GM10248 (cell line): Measurements from ENCODE around the gene ADCY4.

Experiments used
- CTCF ChIA-PET: fragments of 300-600 bp; sonication (Branson Sonifier 250); formaldehyde crosslinking; extraction: SDS; loops from one replicate; lab custom pipeline; 2021; ENCODE audit warnings: antibody characterized with exemption; lab: Yijun Ruan, JAX
- POLR2A ChIA-PET: fragments of 350-650 bp; sonication (Branson Sonifier 250); formaldehyde crosslinking; extraction: SDS; loops from one replicate; lab custom pipeline; 2020; ENCODE audit warnings: antibody characterized with exemption; lab: Yijun Ruan, JAX
- DNase-seq: peaks from one replicate; pipeline ENCODE4 v3.0.0; 2012; ENCODE audit errors: extremely low spot score
- TF ChIP-seq, protein P1 (sequence below): IDR thresholded peaks from 2 replicates; pipeline ENCODE4 v1.5.1; 2012; ENCODE audit warnings: mild to moderate bottlenecking, low read depth; ENCODE audit errors: extremely low read depth, missing control alignments, control extremely low read depth

Gene ADCY4

DNA sequence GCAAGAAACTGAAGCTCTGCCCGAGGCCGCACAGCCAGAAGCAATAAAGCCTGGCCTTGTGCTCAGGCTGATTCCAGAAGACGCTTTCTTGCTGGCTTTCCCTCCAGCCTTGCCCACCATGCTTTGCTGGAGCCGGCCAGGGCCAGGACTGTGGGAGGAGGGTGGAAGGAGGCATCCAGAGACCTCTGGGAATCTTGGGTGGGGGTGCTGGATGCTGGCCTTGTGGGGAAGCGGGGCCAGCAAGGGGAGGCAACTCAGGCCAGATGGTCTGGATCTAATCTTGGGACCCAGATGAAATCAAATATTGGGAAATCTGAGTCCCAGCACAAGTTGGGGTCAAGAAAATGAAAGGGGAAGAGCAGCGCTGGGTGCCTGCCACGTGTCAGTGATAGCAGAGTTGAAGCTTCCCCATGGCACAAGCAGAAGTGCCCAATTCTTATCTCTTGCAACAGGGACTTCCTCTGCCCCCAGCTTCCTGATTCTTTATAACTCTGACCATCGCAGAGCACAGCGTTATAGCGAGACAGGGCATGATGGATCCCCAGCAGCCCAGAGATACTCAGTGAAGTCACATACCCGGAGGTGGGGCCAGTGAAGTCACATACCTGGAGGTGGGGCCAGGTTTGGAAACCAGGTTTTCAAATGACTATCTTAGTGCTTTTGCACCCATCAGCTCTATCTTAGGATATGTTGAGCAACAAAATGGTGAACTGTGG, 57.1 kb downstream of the ADCY4 start:
- POLR2A ChIA-PET: interaction anchor here (0.8 kb wide), 1 partner anchor 17 kb away, joined by 3 read pairs; no protein-coding TSS in a partner anchor
- no peak for DNase-seq
- CTCF ChIA-PET: interaction anchor here (1.2 to 6.1 kb wide), 5 partner anchors 13 to 154 kb away, joined by 3 to 42 read pairs (median 15); partner anchors contain the start of genes CIDEB and TINF2
- TF ChIP-seq, protein P1, sequence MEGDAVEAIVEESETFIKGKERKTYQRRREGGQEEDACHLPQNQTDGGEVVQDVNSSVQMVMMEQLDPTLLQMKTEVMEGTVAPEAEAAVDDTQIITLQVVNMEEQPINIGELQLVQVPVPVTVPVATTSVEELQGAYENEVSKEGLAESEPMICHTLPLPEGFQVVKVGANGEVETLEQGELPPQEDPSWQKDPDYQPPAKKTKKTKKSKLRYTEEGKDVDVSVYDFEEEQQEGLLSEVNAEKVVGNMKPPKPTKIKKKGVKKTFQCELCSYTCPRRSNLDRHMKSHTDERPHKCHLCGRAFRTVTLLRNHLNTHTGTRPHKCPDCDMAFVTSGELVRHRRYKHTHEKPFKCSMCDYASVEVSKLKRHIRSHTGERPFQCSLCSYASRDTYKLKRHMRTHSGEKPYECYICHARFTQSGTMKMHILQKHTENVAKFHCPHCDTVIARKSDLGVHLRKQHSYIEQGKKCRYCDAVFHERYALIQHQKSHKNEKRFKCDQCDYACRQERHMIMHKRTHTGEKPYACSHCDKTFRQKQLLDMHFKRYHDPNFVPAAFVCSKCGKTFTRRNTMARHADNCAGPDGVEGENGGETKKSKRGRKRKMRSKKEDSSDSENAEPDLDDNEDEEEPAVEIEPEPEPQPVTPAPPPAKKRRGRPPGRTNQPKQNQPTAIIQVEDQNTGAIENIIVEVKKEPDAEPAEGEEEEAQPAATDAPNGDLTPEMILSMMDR: no peak

- ChIA-PET CTCF (interaction anchor here (1.4 to 5.7 kb wide), 4 partner anchors 20 to 61 kb away, joined by 3 to 26 read pairs (median 10); partner anchors contain the start of genes CIDEB, MDP1 and TINF2), POLR2A (interaction anchor here (0.6 to 0.8 kb wide), 2 partner anchors 17 to 25 kb away, joined by 3 read pairs; no protein-coding TSS in a partner anchor)
- DNase-seq: no peak
- TF ChIP-seq, protein P1: no peak
These were observed 57.8 kb downstream of the ADCY4 start for GRCh38 chr14:24277071-24277470.

DNA sequence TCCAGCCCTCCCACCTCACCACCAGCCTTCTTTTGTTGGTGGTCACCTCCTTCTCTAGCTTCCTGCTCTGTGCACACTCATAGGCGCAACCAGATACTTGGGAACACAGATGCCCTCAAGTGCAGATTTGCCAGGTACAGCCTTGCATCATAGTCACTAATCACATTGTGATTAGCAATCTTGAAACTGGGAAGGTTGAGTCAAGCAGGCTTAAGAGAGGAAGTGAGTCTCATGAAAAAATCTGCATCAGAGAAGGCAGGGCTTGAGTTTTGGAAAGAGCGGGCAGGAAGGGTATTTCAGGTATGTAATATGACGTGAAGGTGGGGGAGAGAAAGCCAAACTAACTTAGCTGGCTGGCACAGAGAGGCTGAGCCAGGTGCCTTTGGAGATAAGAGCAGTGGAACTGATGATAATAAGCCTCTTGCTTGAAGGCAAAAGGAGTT, 60.7 kb downstream of the ADCY4 start:
- CTCF ChIA-PET: interaction anchor here (0.7 to 8.0 kb wide), 12 partner anchors 16 to 113 kb away, joined by 3 to 68 read pairs (median 5); partner anchors contain the start of genes CIDEB, IRF9, LTB4R and LTB4R2

DNA sequence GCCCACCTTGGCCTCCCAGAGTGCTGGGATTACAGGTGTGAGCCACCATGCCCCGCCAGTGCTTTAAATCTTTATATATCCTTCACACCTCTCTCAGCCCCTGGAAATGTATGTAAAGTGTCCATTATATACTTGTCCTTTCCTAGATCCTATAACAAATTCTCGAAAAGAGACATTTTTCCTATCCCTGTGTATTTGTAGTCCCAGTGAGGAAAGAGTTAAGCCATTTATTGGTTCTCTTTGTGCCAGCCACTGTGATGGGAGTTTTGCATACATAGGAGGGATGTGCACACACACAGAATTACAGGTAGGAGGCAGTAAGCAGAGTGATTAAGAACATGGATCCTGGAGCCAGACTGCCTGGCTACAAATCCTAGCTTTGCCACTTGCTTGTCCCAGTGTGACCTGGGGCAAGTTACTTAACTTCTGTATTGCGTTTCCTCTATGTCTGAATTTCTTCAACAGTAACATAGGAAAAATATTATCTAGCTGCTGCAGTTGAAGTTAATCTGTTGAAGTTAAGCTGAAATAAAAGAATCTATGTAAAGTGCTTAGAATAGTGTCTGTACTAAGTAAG, 61.4 kb downstream of the ADCY4 start:
- no peak for DNase-seq
- ChIA-PET POLR2A (interaction anchor here (1.5 kb wide), 1 partner anchor 31 kb away, joined by 12 read pairs; the partner anchor contains the start of gene TINF2), CTCF (interaction anchor here (0.7 to 8.0 kb wide), 12 partner anchors 17 to 112 kb away, joined by 3 to 68 read pairs (median 5); partner anchors contain the start of genes CIDEB, IRF9, LTB4R and LTB4R2)
- TF ChIP-seq, protein P1: no peak

More for the DNA sequence above, 60.7 kb downstream of the ADCY4 start:
- POLR2A ChIA-PET: interaction anchor here (0.7 to 1.5 kb wide), 2 partner anchors 23 to 32 kb away, joined by 9 to 12 read pairs; partner anchors contain the start of gene TINF2
- TF ChIP-seq, protein P1: no peak
- DNase-seq: peak; percentile 73

GRCh38 chr14:24272467-24272866, 62.4 kb downstream of the ADCY4 start:
- CTCF ChIA-PET: interaction anchor here (0.7 to 9.2 kb wide), 8 partner anchors 9 to 61 kb away, joined by 3 to 68 read pairs (median 35); partner anchors contain the start of genes CIDEB, LTB4R2 and TINF2
- POLR2A ChIA-PET: no interaction called here

More at GRCh38 chr14:24272467-24272866, 62.4 kb downstream of the ADCY4 start:
- DNase-seq: no peak
- TF ChIP-seq, protein P1: no peak
